ENCODE data around the gene PIGC.

PIGC gene

GRCh38 chr1:172484252-172484651, 40.4 kb upstream of the PIGC start:
- H3K27me3 ChIP-seq (ENCODE audit: insufficient read depth, insufficient read length) = no peaks in the 10 kb centered on the region
- no peak overlapping the region for H3K4me3 ChIP-seq (ENCODE audit: insufficient read length, low read depth)

GRCh38 chr1:172483448-172483847, 39.6 kb upstream of the PIGC start:
- no peak for DNase-seq (ENCODE audit: low read depth, low spot score)
- Histone ChIP-seq H3K27me3 (ENCODE audit: insufficient read depth, insufficient read length) (no peaks in the 10 kb centered on the region), H3K4me3 (ENCODE audit: insufficient read length, low read depth) (no peak overlapping the region), H3K36me3 (ENCODE audit: insufficient read depth, insufficient read length, low read length) (no peaks in the 10 kb centered on the region), H3K4me1 (ENCODE audit: insufficient read depth, insufficient read length) (peaks cover 3% of the 10 kb centered on the region), H3K9me3 (ENCODE audit: insufficient read depth, low read length) (no peaks in the 10 kb centered on the region), H3K9ac (ENCODE audit: insufficient read length, low read depth) (no peak overlapping the region)
- no peak for TF ChIP-seq YY1 (IDR thresholded peaks at IDR 0.05; ENCODE audit: insufficient read depth, insufficient read length)
- no peak for TF ChIP-seq ZNF274 (IDR thresholded peaks at IDR 0.05; ENCODE audit: low read depth, low read length)
- no peak for TF ChIP-seq SUZ12 (IDR thresholded peaks at IDR 0.05; ENCODE audit: extremely low read depth, insufficient read depth, insufficient read length)

More at GRCh38 chr1:172484252-172484651, 40.4 kb upstream of the PIGC start:
- Histone ChIP-seq H3K9me3 (ENCODE audit: insufficient read depth, low read length) (no peaks in the 10 kb centered on the region), H3K4me1 (ENCODE audit: insufficient read depth, insufficient read length) (peaks cover 3% of the 10 kb centered on the region), H3K9ac (ENCODE audit: insufficient read length, low read depth) (no peak overlapping the region), H3K36me3 (ENCODE audit: insufficient read depth, insufficient read length, low read length) (no peaks in the 10 kb centered on the region)
- no peak for TF ChIP-seq YY1 (IDR thresholded peaks at IDR 0.05; ENCODE audit: insufficient read depth, insufficient read length)
- no peak for TF ChIP-seq SUZ12 (IDR thresholded peaks at IDR 0.05; ENCODE audit: extremely low read depth, insufficient read depth, insufficient read length)
- no peak for TF ChIP-seq ZNF274 (IDR thresholded peaks at IDR 0.05; ENCODE audit: low read depth, low read length)
- DNase-seq (ENCODE audit: low read depth, low spot score) = no peak

- H3K27me3 ChIP-seq (ENCODE audit: insufficient read depth, insufficient read length) = no peaks in the 10 kb centered on the region
- no peaks in the 10 kb centered on the region for H3K9me3 ChIP-seq (ENCODE audit: insufficient read depth, low read length)
- DNase-seq (ENCODE audit: low read depth, low spot score) = no peak
- no peaks in the 10 kb centered on the region for H3K36me3 ChIP-seq (ENCODE audit: insufficient read depth, insufficient read length, low read length)
- H3K9ac ChIP-seq (ENCODE audit: insufficient read length, low read depth) = no peak overlapping the region
- no peak overlapping the region for H3K4me3 ChIP-seq (ENCODE audit: insufficient read length, low read depth)
- TF ChIP-seq ZNF274 (IDR thresholded peaks at IDR 0.05; ENCODE audit: low read depth, low read length) (no peak), SUZ12 (IDR thresholded peaks at IDR 0.05; ENCODE audit: extremely low read depth, insufficient read depth, insufficient read length) (no peak), YY1 (IDR thresholded peaks at IDR 0.05; ENCODE audit: insufficient read depth, insufficient read length) (no peak)
- H3K4me1 ChIP-seq (ENCODE audit: insufficient read depth, insufficient read length) = peaks cover 3% of the 10 kb centered on the region
Observed at GRCh38 chr1:172482044-172482443, 38.2 kb upstream of the PIGC start.

GRCh38 chr1:172480431-172480830, 36.6 kb upstream of the PIGC start:
- Histone ChIP-seq H3K36me3 (ENCODE audit: insufficient read depth, insufficient read length, low read length) (no peaks in the 10 kb centered on the region), H3K9ac (ENCODE audit: insufficient read length, low read depth) (no peak overlapping the region), H3K4me1 (ENCODE audit: insufficient read depth, insufficient read length) (peaks cover 3% of the 10 kb centered on the region), H3K27me3 (ENCODE audit: insufficient read depth, insufficient read length) (no peaks in the 10 kb centered on the region), H3K9me3 (ENCODE audit: insufficient read depth, low read length) (no peaks in the 10 kb centered on the region), H3K4me3 (ENCODE audit: insufficient read length, low read depth) (no peak overlapping the region)
- no peak for TF ChIP-seq SUZ12 (IDR thresholded peaks at IDR 0.05; ENCODE audit: extremely low read depth, insufficient read depth, insufficient read length)
- no peak for TF ChIP-seq YY1 (IDR thresholded peaks at IDR 0.05; ENCODE audit: insufficient read depth, insufficient read length)
- DNase-seq (ENCODE audit: low read depth, low spot score) = no peak

GRCh38 chr1:172478485-172478884, 34.6 kb upstream of the PIGC start:
- Histone ChIP-seq H3K9ac (ENCODE audit: insufficient read length, low read depth) (no peak overlapping the region), H3K4me1 (ENCODE audit: insufficient read depth, insufficient read length) (peaks cover 3% of the 10 kb centered on the region), H3K27me3 (ENCODE audit: insufficient read depth, insufficient read length) (no peaks in the 10 kb centered on the region), H3K9me3 (ENCODE audit: insufficient read depth, low read length) (no peaks in the 10 kb centered on the region), H3K36me3 (ENCODE audit: insufficient read depth, insufficient read length, low read length) (no peaks in the 10 kb centered on the region), H3K4me3 (ENCODE audit: insufficient read length, low read depth) (no peak overlapping the region)
- no peak for TF ChIP-seq ZNF274 (IDR thresholded peaks at IDR 0.05; ENCODE audit: low read depth, low read length)
- no peak for TF ChIP-seq SUZ12 (IDR thresholded peaks at IDR 0.05; ENCODE audit: extremely low read depth, insufficient read depth, insufficient read length)
- TF ChIP-seq YY1 (IDR thresholded peaks at IDR 0.05; ENCODE audit: insufficient read depth, insufficient read length) = no peak
- DNase-seq (ENCODE audit: low read depth, low spot score) = no peak

- H3K36me3 ChIP-seq (ENCODE audit: insufficient read depth, insufficient read length, low read length) = no peaks in the 10 kb centered on the region
- H3K9ac ChIP-seq (ENCODE audit: insufficient read length, low read depth) = no peak overlapping the region
- H3K4me1 ChIP-seq (ENCODE audit: insufficient read depth, insufficient read length) = peaks cover 3% of the 10 kb centered on the region
- TF ChIP-seq SUZ12 (IDR thresholded peaks at IDR 0.05; ENCODE audit: extremely low read depth, insufficient read depth, insufficient read length) (no peak), ZNF274 (IDR thresholded peaks at IDR 0.05; ENCODE audit: low read depth, low read length) (no peak)
- no peak overlapping the region for H3K4me3 ChIP-seq (ENCODE audit: insufficient read length, low read depth)
- no peaks in the 10 kb centered on the region for H3K9me3 ChIP-seq (ENCODE audit: insufficient read depth, low read length)
- DNase-seq (ENCODE audit: low read depth, low spot score) = no peak
- H3K27me3 ChIP-seq (ENCODE audit: insufficient read depth, insufficient read length) = no peaks in the 10 kb centered on the region
Observed at GRCh38 chr1:172477741-172478140, 33.9 kb upstream of the PIGC start.

GRCh38 chr1:172477216-172477615, 33.3 kb upstream of the PIGC start:
- Histone ChIP-seq H3K9me3 (ENCODE audit: insufficient read depth, low read length) (no peaks in the 10 kb centered on the region), H3K27me3 (ENCODE audit: insufficient read depth, insufficient read length) (no peaks in the 10 kb centered on the region), H3K36me3 (ENCODE audit: insufficient read depth, insufficient read length, low read length) (no peaks in the 10 kb centered on the region), H3K4me3 (ENCODE audit: insufficient read length, low read depth) (no peak overlapping the region), H3K9ac (ENCODE audit: insufficient read length, low read depth) (no peak overlapping the region), H3K4me1 (ENCODE audit: insufficient read depth, insufficient read length) (peaks cover 3% of the 10 kb centered on the region)
- no peak for DNase-seq (ENCODE audit: low read depth, low spot score)
- no peak for TF ChIP-seq ZNF274 (IDR thresholded peaks at IDR 0.05; ENCODE audit: low read depth, low read length)
- no peak for TF ChIP-seq SUZ12 (IDR thresholded peaks at IDR 0.05; ENCODE audit: extremely low read depth, insufficient read depth, insufficient read length)
- no peak for TF ChIP-seq YY1 (IDR thresholded peaks at IDR 0.05; ENCODE audit: insufficient read depth, insufficient read length)
